PC-9 (cell line): ENCODE results near the gene KDM4C. TPM values are rescaled to one million over a fixed set of nuclear protein-coding genes. Genes with fewer than 3 reads are reported as not detected.

Experiments used
- BruUV-seq: library from RNA; stranded (reverse); fragments of 400-500 nt; replicated peaks from 2 replicates; lab custom pipeline; 2021; lab: Mats Ljungman, UMichigan
- CTCF ChIA-PET: fragments of 300-600 bp; sonication (Branson Sonifier 250); formaldehyde crosslinking; loops from one replicate; lab custom pipeline; 2022; ENCODE audit warnings: antibody characterized with exemption; lab: Charles Lee
- POLR2A ChIA-PET: fragments of 300-600 bp; sonication (Branson Sonifier 250); formaldehyde crosslinking; loops from one replicate; lab custom pipeline; 2022; ENCODE audit warnings: antibody characterized with exemption; ENCODE audit not compliant: unreplicated experiment; lab: Charles Lee
- DNase-seq, 2 experiments: peaks; one replicate each; pipeline versions ENCODE4 v3.0.0 to v3.0.0-alpha.2; 2015 to 2022; ENCODE audit warnings: mixed read lengths in 1 of 2
- H2AFZ ChIP-seq: fragments of 200-600 bp; sonication (generic); 2 replicates; pipeline ENCODE4 v1.8.1; 2017; ENCODE audit warnings: antibody characterized with exemption
- H3F3A ChIP-seq: fragments of 200-600 bp; sonication (generic); 2 replicates; pipeline ENCODE4 v1.8.1; 2017; ENCODE audit warnings: antibody characterized with exemption, mild to moderate bottlenecking, low read depth; ENCODE audit not compliant: insufficient read depth
- H3K27ac ChIP-seq: fragments of 200-600 bp; sonication (generic); 2 replicates; pipeline ENCODE4 v1.6.1; 2016; ENCODE audit warnings: mixed run types
- H3K27me3 ChIP-seq: fragments of 200-600 bp; sonication (generic); 2 replicates; pipeline ENCODE4 v1.6.1; 2016; ENCODE audit warnings: low read depth, mixed run types; ENCODE audit not compliant: insufficient read depth
- H3K36me3 ChIP-seq: fragments of 200-600 bp; sonication (generic); 2 replicates; pipeline ENCODE4 v1.6.1; 2016; ENCODE audit warnings: low read depth, mixed run types
- H3K4me1 ChIP-seq: fragments of 200-600 bp; sonication (generic); replicated peaks from 2 replicates; pipeline ENCODE4 v1.6.1; 2016; ENCODE audit warnings: mixed run types; ENCODE audit not compliant: insufficient read depth
- H3K4me2 ChIP-seq: fragments of 200-600 bp; sonication (generic); 2 replicates; pipeline ENCODE4 v1.6.1; 2017; ENCODE audit warnings: mixed run types
- H3K4me3 ChIP-seq: fragments of 200-600 bp; sonication (generic); 2 replicates; pipeline ENCODE4 v1.6.1; 2016; ENCODE audit warnings: mixed run types
- H3K79me2 ChIP-seq: fragments of 200-600 bp; sonication (generic); 2 replicates; pipeline ENCODE4 v1.6.1; 2017; ENCODE audit warnings: low read depth, mixed run types
- H3K9me2 ChIP-seq: fragments of 200-600 bp; sonication (generic); 2 replicates; pipeline ENCODE4 v1.8.1; 2017; ENCODE audit warnings: mild to moderate bottlenecking; ENCODE audit not compliant: insufficient read depth
- H3K9me3 ChIP-seq: fragments of 200-600 bp; sonication (generic); 2 replicates; pipeline ENCODE4 v1.8.1; 2016; ENCODE audit warnings: low read depth; ENCODE audit not compliant: insufficient read depth
- H4K20me1 ChIP-seq: fragments of 200-600 bp; sonication (generic); 2 replicates; pipeline ENCODE4 v1.8.1; 2017; ENCODE audit not compliant: insufficient read depth
- CTCF ChIP-seq: fragments of 200-600 bp; sonication (generic); conservative IDR thresholded peaks from 2 replicates; pipeline ENCODE4 v1.6.1; 2017; ENCODE audit warnings: mixed run types, antibody characterized with exemption, mild to moderate bottlenecking, moderate library complexity
- EZH2 ChIP-seq: fragments of 200-600 bp; sonication (generic); IDR thresholded peaks from 2 replicates; pipeline ENCODE4 v1.8.0; 2017; ENCODE audit warnings: antibody characterized with exemption, low read depth
- intact Hi-C: fragments of 100-400 bp; cut with micrococcal nuclease; formaldehyde crosslinking; loops from one replicate; pipeline ENCODE4 v1.10.0; 2022; ENCODE audit not compliant: unreplicated experiment
- total RNA-seq: library from RNA; stranded (reverse); gene quantifications from 2 replicates; pipeline ENCODE4 v1.2.3, GENCODE V29; 2021

KDM4C gene
- total RNA-seq, 1 experiment from 2014 or later = 12.9 TPM

- no peak overlapping the region for H3K4me3 ChIP-seq
- H3K4me2 ChIP-seq = no peak overlapping the region
- no peaks in the 10 kb centered on the region for H3K9me3 ChIP-seq
- POLR2A ChIA-PET = no interaction called here
- CTCF ChIA-PET = no interaction called here
- H2AFZ ChIP-seq = no peak overlapping the region
- H3K4me1 ChIP-seq = no peaks in the 10 kb centered on the region
- no peaks in the 10 kb centered on the region for H3F3A ChIP-seq
- no peaks in the 10 kb centered on the region for H4K20me1 ChIP-seq
- H3K36me3 ChIP-seq = no peaks in the 10 kb centered on the region
- no peaks in the 10 kb centered on the region for H3K79me2 ChIP-seq
- H3K27ac ChIP-seq = no peak overlapping the region
- no peaks in the 10 kb centered on the region for H3K9me2 ChIP-seq
- no peak for DNase-seq
- intact Hi-C loops = no loop called here
- no peak for TF ChIP-seq EZH2
- H3K27me3 ChIP-seq = no peaks in the 10 kb centered on the region
- BruUV-seq = no TSS peak
These were observed 396.3 kb downstream of the KDM4C start for GRCh38 chr9:7154003-7154619.

GRCh38 chr9:7154650-7155049 is 396.9 kb downstream of the KDM4C start:
- no peaks in the 10 kb centered on the region for H3K9me2 ChIP-seq
- POLR2A ChIA-PET = no interaction called here
- no peaks in the 10 kb centered on the region for H4K20me1 ChIP-seq
- H3F3A ChIP-seq = no peaks in the 10 kb centered on the region
- CTCF ChIA-PET = no interaction called here
- H3K27ac ChIP-seq = no peak overlapping the region
- H3K79me2 ChIP-seq = no peaks in the 10 kb centered on the region
- no peak overlapping the region for H3K4me2 ChIP-seq
- no peak overlapping the region for H3K4me3 ChIP-seq
- intact Hi-C loops = no loop called here
- DNase-seq = no peak
- TF ChIP-seq CTCF (no peak), EZH2 (no peak)
- H2AFZ ChIP-seq = no peak overlapping the region
- H3K9me3 ChIP-seq = no peaks in the 10 kb centered on the region
- BruUV-seq = no TSS peak
- no peaks in the 10 kb centered on the region for H3K36me3 ChIP-seq
- no peaks in the 10 kb centered on the region for H3K4me1 ChIP-seq
- H3K27me3 ChIP-seq = no peaks in the 10 kb centered on the region

- CTCF ChIA-PET = no interaction called here
- Histone ChIP-seq H3K4me2 (no peak overlapping the region), H4K20me1 (no peaks in the 10 kb centered on the region), H3K36me3 (no peaks in the 10 kb centered on the region), H3K4me3 (no peak overlapping the region), H3K4me1 (no peaks in the 10 kb centered on the region), H3F3A (no peaks in the 10 kb centered on the region), H3K9me3 (no peaks in the 10 kb centered on the region), H3K27ac (no peak overlapping the region), H2AFZ (no peak overlapping the region), H3K9me2 (no peaks in the 10 kb centered on the region), H3K79me2 (no peaks in the 10 kb centered on the region), H3K27me3 (no peaks in the 10 kb centered on the region)
- TF ChIP-seq CTCF (no peak), EZH2 (no peak)
- DNase-seq = no peak
- intact Hi-C loops = no loop called here
- no TSS peak for BruUV-seq
- POLR2A ChIA-PET = no interaction called here
These were observed 403.7 kb downstream of the KDM4C start for GRCh38 chr9:7161469-7161868.

- Histone ChIP-seq H3K9me3 (no peaks in the 10 kb centered on the region), H4K20me1 (no peaks in the 10 kb centered on the region), H2AFZ (no peak overlapping the region), H3K9me2 (no peaks in the 10 kb centered on the region), H3K4me2 (no peak overlapping the region), H3K79me2 (no peaks in the 10 kb centered on the region), H3K27me3 (no peaks in the 10 kb centered on the region), H3F3A (no peaks in the 10 kb centered on the region), H3K27ac (no peak overlapping the region), H3K4me3 (no peak overlapping the region), H3K36me3 (no peaks in the 10 kb centered on the region), H3K4me1 (no peaks in the 10 kb centered on the region)
- DNase-seq = no peak
- ChIA-PET POLR2A (no interaction called here), CTCF (no interaction called here)
- TF ChIP-seq CTCF = no peak
- TF ChIP-seq EZH2 = no peak
- intact Hi-C loops = no loop called here
- no TSS peak for BruUV-seq
These were observed 406.2 kb downstream of the KDM4C start for GRCh38 chr9:7163932-7164331.
